Stimulated activated CD4-positive, alpha-beta T cell treated with anti-CD3 and anti-CD28 coated beads, Interleukin-4, amount 100 ng/mL, for 48 hours (primary cell): ENCODE measurements around the gene TWIST1.

Experiments
- DNase-seq, 2 donors: peaks; one replicate each; pipeline ENCODE4 v3.0.0-alpha.2; 2020; ENCODE audit warnings: low read depth in 2 of 2

The TWIST1 gene

DNA sequence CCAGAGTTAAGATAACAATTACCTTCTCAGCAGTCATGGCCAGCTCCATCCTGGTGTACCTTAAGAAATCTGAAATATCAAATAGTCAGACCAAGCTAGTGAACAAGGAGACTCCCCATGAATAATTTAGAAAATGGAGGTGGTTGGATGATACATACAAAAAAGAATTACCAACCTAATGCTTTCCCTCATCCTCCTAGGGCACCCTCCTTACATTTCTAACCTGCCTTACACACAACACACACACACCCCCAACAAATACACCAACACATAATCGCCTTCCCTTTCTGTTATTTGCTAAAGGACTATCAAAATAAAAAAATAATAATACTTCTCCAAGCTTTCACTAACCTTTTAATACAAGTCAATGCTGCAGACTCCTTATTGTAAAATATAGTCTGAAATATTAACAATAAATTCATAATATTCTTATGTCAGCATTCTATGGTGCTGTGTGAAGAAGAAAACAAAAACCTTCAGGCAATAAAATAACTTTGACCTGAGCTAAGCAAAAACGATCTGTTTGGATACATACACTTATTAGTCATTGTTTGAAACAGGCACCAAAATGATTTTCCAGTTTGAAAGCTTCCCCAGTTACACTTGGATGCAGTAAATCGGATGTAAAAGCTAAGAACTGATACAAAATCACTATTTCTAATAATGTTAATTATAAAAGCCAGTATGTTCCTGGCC, 3.4 kb downstream of the TWIST1 start:
- DNase-seq = no peak

- DNase-seq = no peak
Observed at GRCh38 chr7:19113002-19113350, 4.5 kb downstream of the TWIST1 start.

GRCh38 chr7:19112274-19113001, 5.0 kb downstream of the TWIST1 start:
- no peak for DNase-seq

- DNase-seq = no peak
Observed at GRCh38 chr7:19111474-19112273, 5.8 kb downstream of the TWIST1 start.

DNA sequence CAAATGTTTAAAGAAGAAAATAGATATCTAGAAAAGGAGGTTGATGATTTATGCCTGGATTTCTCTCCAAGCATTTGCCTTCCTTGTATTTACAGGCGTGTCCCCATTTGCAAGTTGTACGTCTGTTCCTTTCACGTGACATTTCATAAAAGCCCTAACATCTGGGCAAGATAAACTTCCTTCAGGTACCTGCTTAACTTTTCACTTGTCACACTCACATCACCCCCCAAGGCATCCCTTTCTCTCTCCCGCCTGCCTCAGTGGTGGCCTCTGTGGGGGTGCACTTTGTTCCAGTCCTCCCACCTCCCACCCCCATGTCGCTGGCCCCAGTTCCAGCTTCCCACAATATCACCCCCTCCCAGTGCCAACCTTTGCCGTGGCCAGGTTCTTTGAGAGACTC, 6.7 kb downstream of the TWIST1 start:
- no peak for DNase-seq

GRCh38 chr7:19110026-19110730, 7.3 kb downstream of the TWIST1 start:
- no peak for DNase-seq

- DNase-seq = no peak
Observed at GRCh38 chr7:19109000-19109946, 8.2 kb downstream of the TWIST1 start.

DNA sequence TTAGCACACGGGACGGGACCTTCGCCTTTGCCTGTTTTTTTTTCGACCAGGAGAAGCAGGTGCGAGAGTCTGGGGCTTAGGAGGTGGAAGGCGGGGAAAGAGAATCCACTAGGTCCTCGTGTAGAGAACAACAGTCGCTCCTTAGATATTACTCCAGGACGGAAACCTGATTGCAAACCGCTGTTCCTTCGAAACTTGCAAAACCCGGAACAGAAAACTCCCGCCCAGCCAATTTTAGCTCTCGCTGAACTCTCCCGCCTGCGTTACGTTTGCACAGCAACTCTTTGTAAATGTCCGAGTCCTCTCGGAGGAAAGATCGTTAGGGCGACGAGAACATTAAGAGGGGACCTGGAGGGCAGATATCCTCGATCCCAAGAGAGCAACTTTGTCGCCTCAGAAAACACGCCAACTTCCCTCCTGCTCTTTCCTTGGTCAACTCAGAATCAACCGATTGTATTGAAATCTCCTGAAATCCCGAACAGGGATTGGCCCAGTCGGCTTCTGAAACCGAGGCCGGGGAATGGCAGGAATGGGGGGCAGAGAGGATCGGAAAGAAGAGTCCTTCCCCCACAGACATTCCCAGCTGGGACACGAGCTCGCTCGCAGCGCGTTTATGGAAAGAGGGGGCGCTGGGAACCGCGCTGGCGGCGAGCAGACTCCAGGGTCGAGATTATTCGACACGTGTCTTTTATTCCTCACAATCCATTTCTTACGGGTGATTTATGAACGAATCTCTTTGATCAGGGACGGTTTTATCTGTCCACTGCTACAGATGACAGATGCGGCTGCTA, 9.9 kb downstream of the TWIST1 start:
- DNase-seq = no peak

GRCh38 chr7:19107081-19107355, 10.4 kb downstream of the TWIST1 start:
- DNase-seq = no peak

DNA sequence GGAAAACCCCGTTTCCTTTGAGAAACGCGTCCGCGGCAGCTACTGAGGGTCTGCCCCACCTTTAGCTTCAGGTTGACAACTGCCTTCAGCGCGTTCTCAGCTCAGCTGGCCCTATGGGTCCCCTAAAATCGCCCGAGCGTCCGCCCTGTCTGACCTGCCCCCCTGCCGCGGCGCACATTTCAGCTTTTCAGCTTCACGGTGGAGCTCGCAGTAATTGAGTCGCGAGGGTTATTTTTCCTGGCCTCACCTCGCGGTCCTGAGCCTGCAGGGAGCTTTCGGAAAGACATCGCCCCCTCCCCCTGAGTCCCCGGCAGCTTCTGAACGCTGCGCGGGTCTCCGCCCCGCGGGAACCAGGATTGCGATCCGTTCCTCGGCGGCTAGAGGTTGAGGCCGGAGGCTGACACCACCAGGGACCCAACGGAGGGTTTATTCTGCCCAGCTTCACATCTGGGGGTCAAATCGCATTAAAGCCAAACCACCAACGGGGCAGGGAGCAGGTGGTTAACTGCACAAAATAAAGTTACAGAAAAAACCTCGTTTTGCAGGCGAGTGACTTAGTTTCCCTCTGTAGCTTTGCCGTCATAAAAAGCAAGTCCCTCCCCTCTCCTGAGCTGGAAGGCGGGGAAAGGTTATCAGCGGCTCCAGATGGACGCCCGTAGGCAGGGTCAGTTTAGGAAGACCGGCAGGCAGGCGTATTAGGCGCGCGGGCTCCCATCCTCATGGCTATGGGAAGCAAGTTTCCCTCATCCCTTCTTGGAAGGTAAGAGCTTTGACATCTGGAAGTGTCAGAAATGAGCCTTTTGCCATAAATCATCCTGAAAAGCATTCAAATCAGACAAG, 11.0 kb downstream of the TWIST1 start:
- DNase-seq = no peak

- no peak for DNase-seq
Observed at GRCh38 chr7:19105546-19105945, 11.9 kb downstream of the TWIST1 start.

DNA sequence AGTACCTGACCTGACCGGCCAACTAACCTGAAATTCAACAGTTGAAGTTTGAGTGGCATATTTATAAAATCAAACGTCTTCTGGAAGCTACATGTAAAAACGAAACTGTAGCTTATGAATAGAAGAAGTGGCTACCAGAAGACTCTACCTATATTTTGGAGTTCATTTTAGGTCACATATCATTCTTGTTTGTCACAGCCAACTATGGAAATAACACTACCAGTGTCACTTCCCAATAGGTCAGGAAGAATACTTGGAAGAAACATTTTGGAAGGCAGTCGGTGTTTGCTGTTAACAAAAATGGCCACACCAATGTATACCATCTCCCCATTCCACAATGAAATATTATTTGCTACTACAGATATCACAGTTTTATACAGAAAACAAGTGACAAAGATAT, 12.6 kb downstream of the TWIST1 start:
- no peak for DNase-seq

DNA sequence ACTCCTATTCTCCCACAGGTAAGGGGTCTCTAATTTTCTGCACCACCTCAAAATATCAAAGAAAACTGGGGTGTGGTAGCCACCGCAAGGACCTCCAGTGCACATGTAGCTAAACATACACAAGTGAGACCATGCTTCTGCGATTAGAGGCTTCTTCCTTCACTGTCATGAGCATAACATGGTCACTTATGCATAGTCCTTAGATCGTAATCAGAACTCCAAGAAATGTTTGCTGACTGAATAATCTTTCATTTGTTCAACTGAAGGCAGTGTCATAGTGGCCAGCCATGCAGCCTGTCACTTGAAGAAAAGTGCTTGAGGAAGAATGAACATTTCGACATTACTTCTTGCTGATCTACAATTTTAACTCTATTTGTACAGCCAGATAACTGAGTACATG, 14.6 kb downstream of the TWIST1 start:
- DNase-seq = no peak

GRCh38 chr7:19101909-19102308, 15.5 kb downstream of the TWIST1 start:
- DNase-seq = no peak

DNA sequence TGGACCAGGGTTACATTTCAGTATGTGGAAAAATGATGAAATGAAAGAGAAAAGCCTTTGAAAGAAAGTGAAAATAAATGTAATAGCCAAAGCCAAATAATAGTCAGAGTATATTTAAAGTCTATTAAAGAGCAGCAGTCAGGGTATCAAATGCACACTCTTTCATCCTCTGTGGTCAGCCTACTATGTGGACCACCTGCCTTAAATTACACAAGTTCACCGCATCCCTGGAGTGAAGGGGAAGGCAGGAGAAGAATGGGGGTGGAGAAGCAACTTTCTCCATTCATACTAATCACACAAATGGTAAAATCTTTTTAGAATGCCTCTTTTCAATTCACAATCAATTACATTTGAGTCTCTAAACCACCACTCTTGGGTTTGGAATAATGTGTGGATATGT, 16.0 kb downstream of the TWIST1 start:
- DNase-seq = no peak

DNA sequence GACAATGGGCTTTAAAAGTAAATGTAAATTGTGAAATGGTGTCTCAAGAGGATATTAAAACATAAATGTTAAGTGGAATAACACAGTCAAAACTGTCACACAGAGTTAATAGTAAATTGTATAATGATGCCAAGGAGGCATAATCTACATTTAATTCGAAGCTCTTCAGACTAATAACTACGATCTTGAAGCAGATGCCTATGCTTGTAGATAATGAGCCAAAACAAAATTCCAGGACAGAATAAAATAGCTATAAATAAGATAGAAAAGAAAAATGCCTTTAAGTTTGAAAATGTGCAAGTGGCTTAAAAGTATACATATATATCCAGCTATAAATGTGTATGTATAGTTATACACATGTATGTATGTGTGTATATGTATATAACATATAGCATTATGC, 17.5 kb downstream of the TWIST1 start:
- DNase-seq = no peak

DNA sequence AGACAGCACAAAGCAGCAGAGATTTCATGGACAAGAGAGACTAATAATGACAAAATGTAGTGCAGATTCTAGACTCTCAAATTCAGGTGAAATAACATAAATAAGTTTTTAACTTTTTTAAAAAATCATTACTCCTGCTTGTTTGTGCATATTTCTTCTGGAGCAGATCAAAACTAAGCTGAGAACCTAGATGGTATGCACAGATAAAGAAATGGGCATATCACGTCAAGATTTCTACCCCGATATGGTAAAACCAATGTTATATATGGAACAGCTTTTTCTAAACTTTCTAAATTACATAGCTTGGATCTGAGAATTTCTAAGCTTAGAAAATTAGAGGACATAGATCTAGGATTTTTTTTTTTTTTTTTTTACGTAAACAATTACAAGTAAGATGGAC, 18.2 kb downstream of the TWIST1 start:
- no peak for DNase-seq

DNA sequence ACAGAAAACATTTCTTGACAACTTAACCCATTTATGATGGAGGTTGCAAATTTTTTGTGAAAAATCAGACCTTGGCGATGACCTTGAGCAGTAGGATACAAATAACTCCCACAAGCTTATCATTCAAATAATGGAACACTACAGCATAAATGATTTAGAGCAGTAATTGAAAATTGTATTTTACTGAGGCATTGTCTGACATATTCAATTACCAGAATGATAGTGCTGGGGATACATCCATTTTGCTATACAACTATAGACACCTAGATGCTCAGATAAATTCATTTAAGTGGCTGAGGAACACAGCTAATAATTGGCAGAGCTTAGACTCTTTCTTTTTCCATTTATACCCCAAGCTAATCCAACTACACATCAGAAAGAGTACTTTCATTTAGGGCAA, 18.9 kb downstream of the TWIST1 start:
- DNase-seq = no peak

GRCh38 chr7:19097165-19098055, 20.0 kb downstream of the TWIST1 start:
- no peak for DNase-seq
